Measurements from ENCODE around the gene WAPL.

DNA sequence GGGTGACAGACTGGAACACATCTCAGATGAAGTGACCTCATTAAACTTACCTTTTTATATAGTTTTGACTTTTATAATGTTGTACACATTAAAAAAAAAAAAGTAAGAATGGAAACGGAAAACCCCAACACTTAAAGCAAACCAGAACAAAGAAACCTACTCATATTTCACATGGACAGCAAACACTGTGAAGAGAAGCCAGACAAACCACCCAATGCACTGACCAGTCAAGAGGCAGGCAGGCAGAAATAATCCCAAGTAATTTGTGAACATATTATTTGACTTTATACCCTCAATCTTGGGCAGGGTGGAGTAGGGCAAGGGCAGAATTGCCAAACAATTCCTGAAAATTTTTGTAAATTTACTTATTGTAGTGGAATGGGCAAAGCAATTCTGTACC lies 39.8 kb downstream of the WAPL start:
- TF ChIP-seq, protein P1, sequence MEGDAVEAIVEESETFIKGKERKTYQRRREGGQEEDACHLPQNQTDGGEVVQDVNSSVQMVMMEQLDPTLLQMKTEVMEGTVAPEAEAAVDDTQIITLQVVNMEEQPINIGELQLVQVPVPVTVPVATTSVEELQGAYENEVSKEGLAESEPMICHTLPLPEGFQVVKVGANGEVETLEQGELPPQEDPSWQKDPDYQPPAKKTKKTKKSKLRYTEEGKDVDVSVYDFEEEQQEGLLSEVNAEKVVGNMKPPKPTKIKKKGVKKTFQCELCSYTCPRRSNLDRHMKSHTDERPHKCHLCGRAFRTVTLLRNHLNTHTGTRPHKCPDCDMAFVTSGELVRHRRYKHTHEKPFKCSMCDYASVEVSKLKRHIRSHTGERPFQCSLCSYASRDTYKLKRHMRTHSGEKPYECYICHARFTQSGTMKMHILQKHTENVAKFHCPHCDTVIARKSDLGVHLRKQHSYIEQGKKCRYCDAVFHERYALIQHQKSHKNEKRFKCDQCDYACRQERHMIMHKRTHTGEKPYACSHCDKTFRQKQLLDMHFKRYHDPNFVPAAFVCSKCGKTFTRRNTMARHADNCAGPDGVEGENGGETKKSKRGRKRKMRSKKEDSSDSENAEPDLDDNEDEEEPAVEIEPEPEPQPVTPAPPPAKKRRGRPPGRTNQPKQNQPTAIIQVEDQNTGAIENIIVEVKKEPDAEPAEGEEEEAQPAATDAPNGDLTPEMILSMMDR (conservative IDR thresholded peaks at IDR 0.05; ENCODE audit: low read length): no peak
- no peak for TF ChIP-seq EZH2phosphoT487 (IDR thresholded peaks at IDR 0.05; ENCODE audit: borderline replicate concordance, low read depth, low read length)
